ENCODE measurements around the gene BNIP1.

Gene BNIP1

GRCh38 chr5:173205916-173206315 is 61.6 kb downstream of the BNIP1 start:
- H3K9ac ChIP-seq (ENCODE audit: low read depth in 1 of 2, low read length in 2 of 2) = no peak overlapping the region
- H3K9me3 ChIP-seq (ENCODE audit: control insufficient read depth in 1 of 2, low read length in 2 of 2) = no peaks in the 10 kb centered on the region
- H3K4me3 ChIP-seq (ENCODE audit: low read depth in 1 of 2, low read length in 2 of 2) = no peak overlapping the region
- no peaks in the 10 kb centered on the region for H3K4me1 ChIP-seq (ENCODE audit: control insufficient read depth in 1 of 2, insufficient read depth in 2 of 2, low read length in 2 of 2)
- H3K36me3 ChIP-seq (ENCODE audit: control insufficient read depth in 1 of 2, insufficient read depth in 2 of 2, low read length in 2 of 2) = no peaks in the 10 kb centered on the region
- H3K27ac ChIP-seq (ENCODE audit: low read depth, low read length) = no peak overlapping the region
- peaks cover 9 to 20% of the 10 kb centered on the region in 2 donors for H3K27me3 ChIP-seq (ENCODE audit: control insufficient read depth in 1 of 2, insufficient read depth in 2 of 2, low read length in 2 of 2)

GRCh38 chr5:173208296-173208695 is 64.0 kb downstream of the BNIP1 start:
- no peak overlapping the region for H3K27ac ChIP-seq (ENCODE audit: low read depth, low read length)
- no peaks in the 10 kb centered on the region for H3K36me3 ChIP-seq (ENCODE audit: control insufficient read depth in 1 of 2, insufficient read depth in 2 of 2, low read length in 2 of 2)
- H3K9me3 ChIP-seq (ENCODE audit: control insufficient read depth in 1 of 2, low read length in 2 of 2) = no peaks in the 10 kb centered on the region
- no peak overlapping the region for H3K9ac ChIP-seq (ENCODE audit: low read depth in 1 of 2, low read length in 2 of 2)
- no peaks in the 10 kb centered on the region for H3K4me1 ChIP-seq (ENCODE audit: control insufficient read depth in 1 of 2, insufficient read depth in 2 of 2, low read length in 2 of 2)
- no peak overlapping the region for H3K4me3 ChIP-seq (ENCODE audit: low read depth in 1 of 2, low read length in 2 of 2)
- peaks cover 0 to 3% of the 10 kb centered on the region in 2 donors for H3K27me3 ChIP-seq (ENCODE audit: control insufficient read depth in 1 of 2, insufficient read depth in 2 of 2, low read length in 2 of 2)

GRCh38 chr5:173210877-173211276 is 66.5 kb downstream of the BNIP1 start:
- Histone ChIP-seq H3K36me3 (ENCODE audit: control insufficient read depth in 1 of 2, insufficient read depth in 2 of 2, low read length in 2 of 2) (no peaks in the 10 kb centered on the region), H3K9me3 (ENCODE audit: control insufficient read depth in 1 of 2, low read length in 2 of 2) (no peaks in the 10 kb centered on the region), H3K27ac (ENCODE audit: low read depth, low read length) (no peak overlapping the region), H3K9ac (ENCODE audit: low read depth in 1 of 2, low read length in 2 of 2) (no peak overlapping the region), H3K4me1 (ENCODE audit: control insufficient read depth in 1 of 2, insufficient read depth in 2 of 2, low read length in 2 of 2) (no peaks in the 10 kb centered on the region), H3K4me3 (ENCODE audit: low read depth in 1 of 2, low read length in 2 of 2) (no peak overlapping the region), H3K27me3 (ENCODE audit: control insufficient read depth in 1 of 2, insufficient read depth in 2 of 2, low read length in 2 of 2) (no peaks in the 10 kb centered on the region)

- Histone ChIP-seq H3K36me3 (ENCODE audit: control insufficient read depth in 1 of 2, insufficient read depth in 2 of 2, low read length in 2 of 2) (no peaks in the 10 kb centered on the region), H3K27me3 (ENCODE audit: control insufficient read depth in 1 of 2, insufficient read depth in 2 of 2, low read length in 2 of 2) (no peaks in the 10 kb centered on the region), H3K4me3 (ENCODE audit: low read depth in 1 of 2, low read length in 2 of 2) (no peak overlapping the region), H3K9ac (ENCODE audit: low read depth in 1 of 2, low read length in 2 of 2) (no peak overlapping the region), H3K27ac (ENCODE audit: low read depth, low read length) (no peak overlapping the region), H3K4me1 (ENCODE audit: control insufficient read depth in 1 of 2, insufficient read depth in 2 of 2, low read length in 2 of 2) (no peaks in the 10 kb centered on the region), H3K9me3 (ENCODE audit: control insufficient read depth in 1 of 2, low read length in 2 of 2) (no peaks in the 10 kb centered on the region)
These were observed 67.0 kb downstream of the BNIP1 start for GRCh38 chr5:173211284-173211683.

- Histone ChIP-seq H3K9me3 (ENCODE audit: control insufficient read depth in 1 of 2, low read length in 2 of 2) (no peaks in the 10 kb centered on the region), H3K9ac (ENCODE audit: low read depth in 1 of 2, low read length in 2 of 2) (no peak overlapping the region), H3K36me3 (ENCODE audit: control insufficient read depth in 1 of 2, insufficient read depth in 2 of 2, low read length in 2 of 2) (no peaks in the 10 kb centered on the region), H3K4me3 (ENCODE audit: low read depth in 1 of 2, low read length in 2 of 2) (no peak overlapping the region), H3K27ac (ENCODE audit: low read depth, low read length) (no peak overlapping the region), H3K27me3 (ENCODE audit: control insufficient read depth in 1 of 2, insufficient read depth in 2 of 2, low read length in 2 of 2) (no peaks in the 10 kb centered on the region), H3K4me1 (ENCODE audit: control insufficient read depth in 1 of 2, insufficient read depth in 2 of 2, low read length in 2 of 2) (no peaks in the 10 kb centered on the region)
These were observed 69.1 kb downstream of the BNIP1 start for GRCh38 chr5:173213236-173213933.
